HepG2 (cell line): ENCODE measurements around the gene CAPZA1. TPM values are rescaled to one million over a fixed set of nuclear protein-coding genes. Genes with fewer than 3 reads are reported as not detected.

Source experiments
- ATAC-seq: fragments of 200-7000 bp; cut with Tn5 transposase; 3 replicates; pipeline ENCODE4 v1.9.1; 2020; ENCODE audit warnings: mild to moderate bottlenecking, moderate library complexity
- BruUV-seq: library from RNA; stranded (reverse); fragments of 400-500 nt; replicated peaks from 2 replicates; lab custom pipeline; 2021; lab: Mats Ljungman, UMichigan
- CTCF ChIA-PET: fragments of 300-600 bp; formaldehyde crosslinking; extraction: SDS; loops from one replicate; lab custom pipeline; 2021; ENCODE audit warnings: low total read pairs, inconsistent platforms, low intra/inter-chr PET ratio; lab: Yijun Ruan, JAX
- POLR2A ChIA-PET: fragments of 350-600 bp; sonication (Branson Sonifier 250); formaldehyde crosslinking; loops from one replicate; lab custom pipeline; 2020; ENCODE audit warnings: antibody characterized with exemption, inconsistent platforms; lab: Yijun Ruan, JAX
- DNase-seq: peaks from one replicate; pipeline ENCODE4 v3.0.0-alpha.2; 2015; ENCODE audit warnings: low spot score
- FAIRE-seq: peaks from 3 replicates; lab custom pipeline; 2011; peaks lifted over from hg19 to GRCh38; lab: Jason Lieb, UNC
- H2AFZ ChIP-seq: one replicate; pipeline ENCODE4 v1.6.1; 2011; ENCODE audit warnings: low read length, inconsistent platforms
- H3K27ac ChIP-seq: fragments of 300-600 bp; 3 replicates; pipeline ENCODE4 v1.8.0; 2011; ENCODE audit warnings: mixed run types, mild to moderate bottlenecking, mixed read lengths, low read length, inconsistent platforms; ENCODE audit not compliant: insufficient read depth; ENCODE audit errors: extremely low read length
- H3K27me3 ChIP-seq, 2 experiments: fragments of 200-600 bp in 1 of 2; 2 replicates in 1 of 2; 3 replicates in 1 of 2; pipeline versions ENCODE4 v1.6.0 to v1.8.0; 2011; ENCODE audit warnings: low read length in 2 of 2, mild to moderate bottlenecking in 2 of 2, moderate library complexity in 2 of 2, inconsistent platforms in 1 of 2; ENCODE audit not compliant: insufficient read depth in 2 of 2, control insufficient read depth in 1 of 2
- H3K36me3 ChIP-seq, 2 experiments: fragments of 200-600 bp in 1 of 2; replicated peaks in 1 of 2; 2 replicates in 1 of 2; 3 replicates in 1 of 2; pipeline versions ENCODE4 v1.5.1 to v1.8.0; 2011; ENCODE audit warnings: low read length in 2 of 2, inconsistent platforms in 1 of 2; ENCODE audit not compliant: insufficient read depth in 2 of 2, control insufficient read depth in 1 of 2
- H3K4me1 ChIP-seq: 2 replicates; pipeline ENCODE4 v1.5.1; 2012; ENCODE audit warnings: low read length, inconsistent platforms; ENCODE audit not compliant: insufficient read depth
- H3K4me2 ChIP-seq: 2 replicates; pipeline ENCODE4 v1.6.0; 2011; ENCODE audit warnings: low read depth, low read length, inconsistent platforms
- H3K4me3 ChIP-seq, 3 experiments: fragments of 200-600 bp in 1 of 3; sonication (generic), shearing (Covaris generic) in 1 of 3; replicated peaks in 1 of 3; 2 replicates each; pipeline ENCODE4 v1.5.1; 2011 to 2016; ENCODE audit warnings: low read length in 3 of 3, inconsistent platforms in 2 of 3, low read depth in 2 of 3, mild to moderate bottlenecking in 2 of 3, control low read depth in 1 of 3, mixed read lengths in 1 of 3; ENCODE audit not compliant: insufficient read depth in 1 of 3
- H3K79me2 ChIP-seq: one replicate; pipeline ENCODE4 v1.6.1; 2011; ENCODE audit warnings: low read length, inconsistent platforms; ENCODE audit not compliant: insufficient read depth
- H3K9ac ChIP-seq: 2 replicates; pipeline ENCODE4 v1.6.0; 2011; ENCODE audit warnings: mild to moderate bottlenecking, low read depth, low read length, inconsistent platforms; ENCODE audit not compliant: insufficient read depth
- H3K9me3 ChIP-seq: 2 replicates; pipeline ENCODE4 v1.5.1; 2012; ENCODE audit warnings: mild to moderate bottlenecking, low read length
- H4K20me1 ChIP-seq: 2 replicates; pipeline ENCODE4 v1.6.0; 2011; ENCODE audit warnings: inconsistent platforms, mild to moderate bottlenecking, low read length, moderate library complexity; ENCODE audit not compliant: insufficient read depth
- MAF1 ChIP-seq: sonication (generic); formaldehyde crosslinking; IDR thresholded peaks from 2 replicates; pipeline ENCODE4 v1.5.0; 2020; ENCODE audit warnings: missing genetic modification reagents, borderline replicate concordance
- SATB2 ChIP-seq: sonication (generic); formaldehyde crosslinking; IDR thresholded peaks from 2 replicates; pipeline ENCODE4 v1.5.0; 2020; ENCODE audit warnings: missing genetic modification reagents
- SMARCE1 ChIP-seq: fragments of 450-650 bp; IDR thresholded peaks from 2 replicates; pipeline ENCODE4 v1.6.1; 2017; ENCODE audit warnings: borderline replicate concordance
- ZNF280D ChIP-seq: sonication (generic); formaldehyde crosslinking; IDR thresholded peaks from 2 replicates; pipeline ENCODE4 v1.5.1; 2020; ENCODE audit warnings: mild to moderate bottlenecking, missing genetic modification reagents
- ZNF431 ChIP-seq: sonication (generic); formaldehyde crosslinking; IDR thresholded peaks from 2 replicates; pipeline ENCODE4 v1.9.0; 2022; ENCODE audit warnings: missing genetic modification reagents, low read depth, mild to moderate bottlenecking, borderline replicate concordance
- in situ Hi-C: cut with HindIII; loops from 2 replicates; pipeline ENCODE4 v1.10.0; 2017; ENCODE audit warnings: low pct_unique_long_range_greater_than_20kb; ENCODE audit not compliant: extremely low pct_ligation_motif_present
- intact Hi-C: fragments of 100-400 bp; cut with micrococcal nuclease; formaldehyde crosslinking; loops from one replicate; pipeline ENCODE4 v1.10.0; 2022; ENCODE audit not compliant: unreplicated experiment
- polyA plus RNA-seq, 8 experiments: library from polyadenylated mRNA; depleted of rRNA in 3 of 8; stranded (reverse) in 7 of 8; unstranded in 1 of 8; fragments of >200 nt; fragmentation: Illumina TruSeq in 4 of 8; extraction: Trizol in 4 of 8; gene quantifications; 2 replicates each; pipeline versions ENCODE4 v1.2.1 to v1.2.3, GENCODE V29; 2011 to 2016; ENCODE audit warnings: low read depth in 4 of 8, missing spikeins in 1 of 8, mixed read lengths in 1 of 8; ENCODE audit not compliant: insufficient read depth in 1 of 8
- total RNA-seq, 5 experiments: library from RNA; depleted of rRNA; stranded (reverse); fragments of >200 nt; fragmentation: Illumina TruSeq; extraction: Trizol; gene quantifications; 2 replicates each; pipeline ENCODE4 v1.2.3, GENCODE V29; 2016; ENCODE audit warnings: low read depth in 1 of 5

Gene CAPZA1
- total and polyA plus RNA-seq, 2 of the 13 experiments (the other 11 are each of a cell fraction or from before 2014, with no cell fraction given), result 67.0 to 117 TPM

- no peak for TF ChIP-seq ZNF280D
Observed at GRCh38 chr1:112581586-112582192, 37.9 kb upstream of the CAPZA1 start (continued).

- Histone ChIP-seq H3K79me2 (no peaks in the 10 kb centered on the region), H4K20me1 (no peaks in the 10 kb centered on the region), H3K4me3 (no peak overlapping the region), H3K27ac (no peak overlapping the region), H3K4me2 (no peak overlapping the region), H3K4me1 (no peaks in the 10 kb centered on the region), H3K27me3 (no peaks in the 10 kb centered on the region), H2AFZ (no peak overlapping the region), H3K9me3 (no peaks in the 10 kb centered on the region), H3K9ac (no peak overlapping the region), H3K36me3 (peaks cover 2 to 5% of the 10 kb centered on the region in 2 experiments; a peak in 3 of 5 replicates)
- in situ Hi-C loops (no loop called here), intact Hi-C loops (no loop called here)
- CTCF ChIA-PET, result no interaction called here
- no TSS peak for BruUV-seq
- ATAC-seq (no peak), DNase-seq (no peak), FAIRE-seq (no peak)
- no peak for TF ChIP-seq ZNF431
- no peak for TF ChIP-seq SMARCE1
- TF ChIP-seq MAF1 (CRISPR knock-in tag), result no peak
- TF ChIP-seq SATB2 (CRISPR knock-in tag), result no peak
- POLR2A ChIA-PET, result no interaction called here
Observed at GRCh38 chr1:112583366-112583765, 36.3 kb upstream of the CAPZA1 start.
